ENCODE measurements around the gene PRSS2. TPM values are rescaled to one million over a fixed set of nuclear protein-coding genes. Genes with fewer than 3 reads are reported as not detected.
"Not testable (repeated sequence)": the region's sequence is repeated elsewhere in the genome, so short reads cannot be mapped to it uniquely, and the experiment has no call there.

PRSS2 gene
- total RNA-seq, 4 donors from 2014 or later = not detected

- ATAC-seq = no peak
- H3K27me3 ChIP-seq = no peaks in the 10 kb centered on the region
- 52% methylated on average over 2 of the region's 3 CpGs; no CpG with 5 or more reads in 1 of the 2 donors for WGBS, 2 donors (ENCODE audit: low coverage in 1 of 2)
- H3K9me3 ChIP-seq = no peaks in the 10 kb centered on the region
- H3K36me3 ChIP-seq = no peaks in the 10 kb centered on the region
- no peaks in the 10 kb centered on the region for H3K4me1 ChIP-seq
- no peak overlapping the region for H3K27ac ChIP-seq
- TF ChIP-seq CTCF (IDR thresholded peaks at IDR 0.05) = no peak
- no peak for TF ChIP-seq POLR2A (IDR thresholded peaks at IDR 0.05)
- TF ChIP-seq EP300 (IDR thresholded peaks at IDR 0.05) = no peak
- TF ChIP-seq POLR2AphosphoS5 (IDR thresholded peaks at IDR 0.05) = no peak
- H3K4me3 ChIP-seq = no peak overlapping the region
Measured at GRCh38 chr7:142752376-142753225, 18.2 kb upstream of the PRSS2 start.

GRCh38 chr7:142753366-142753765, 17.4 kb upstream of the PRSS2 start:
- no peak for ATAC-seq
- TF ChIP-seq CTCF (IDR thresholded peaks at IDR 0.05) = no peak
- TF ChIP-seq POLR2AphosphoS5 (IDR thresholded peaks at IDR 0.05) = no peak
- no peak for TF ChIP-seq EP300 (IDR thresholded peaks at IDR 0.05)
- TF ChIP-seq POLR2A (IDR thresholded peaks at IDR 0.05) = no peak
- Histone ChIP-seq H3K27ac (no peak overlapping the region), H3K4me1 (no peaks in the 10 kb centered on the region), H3K27me3 (no peaks in the 10 kb centered on the region), H3K4me3 (no peak overlapping the region), H3K36me3 (no peaks in the 10 kb centered on the region), H3K9me3 (no peaks in the 10 kb centered on the region)
- WGBS, 2 donors (ENCODE audit: low coverage in 1 of 2) = 57 to 80% methylated on average over 6 to 8 of the region's 8 CpGs

- WGBS, 2 donors (ENCODE audit: low coverage in 1 of 2) = 33 to 49% methylated on average over 1 to 5 of the region's 5 CpGs
- H3K27me3 ChIP-seq, H3K27ac ChIP-seq, ATAC-seq, H3K36me3 ChIP-seq, H3K4me3 ChIP-seq, H3K9me3 ChIP-seq, H3K4me1 ChIP-seq: not testable (repeated sequence)
Measured at GRCh38 chr7:142753925-142754491, 16.8 kb upstream of the PRSS2 start.

GRCh38 chr7:142754681-142755575, 15.8 kb upstream of the PRSS2 start:
- WGBS, 2 donors (ENCODE audit: low coverage in 1 of 2) = 61 to 79% methylated on average over 6 to 7 of the region's 10 CpGs
- TF ChIP-seq POLR2A (IDR thresholded peaks at IDR 0.05) = no peak
- no peak for TF ChIP-seq CTCF (IDR thresholded peaks at IDR 0.05)
- TF ChIP-seq EP300 (IDR thresholded peaks at IDR 0.05) = no peak
- no peak for TF ChIP-seq POLR2AphosphoS5 (IDR thresholded peaks at IDR 0.05)
- no peak for ATAC-seq
- Histone ChIP-seq H3K27ac (no peak overlapping the region), H3K4me3 (no peak overlapping the region), H3K9me3 (no peaks in the 10 kb centered on the region), H3K36me3 (no peaks in the 10 kb centered on the region), H3K4me1 (no peaks in the 10 kb centered on the region), H3K27me3 (no peaks in the 10 kb centered on the region)

- H3K27ac ChIP-seq, H3K4me3 ChIP-seq, H3K9me3 ChIP-seq, H3K4me1 ChIP-seq, H3K27me3 ChIP-seq, H3K36me3 ChIP-seq, ATAC-seq: not testable (repeated sequence)
- WGBS, 2 donors (ENCODE audit: low coverage in 1 of 2) = 61 to 62% methylated on average over 3 of the region's 3 CpGs
Measured at GRCh38 chr7:142758312-142758711, 12.5 kb upstream of the PRSS2 start.

All from gastroesophageal sphincter (tissue), 4 donors.